HEK293 (cell line): ENCODE measurements around the gene LIPN.
A peak's percentile ranks its signal among the peaks of the same experiment; 100 is the strongest.

Source experiments
- CTCF ChIA-PET: fragments of 350-600 bp; formaldehyde crosslinking; extraction: SDS; loops from one replicate; lab custom pipeline; 2021; ENCODE audit warnings: antibody characterized with exemption; lab: Yijun Ruan, JAX
- POLR2A ChIA-PET: fragments of 300-600 bp; formaldehyde crosslinking; extraction: SDS; loops from one replicate; lab custom pipeline; 2020; ENCODE audit warnings: antibody characterized with exemption, inconsistent platforms; lab: Yijun Ruan, JAX
- H3K27ac ChIP-seq: fragments of 200-500 bp; sonication (Bioruptor generic); 2 replicates; pipeline ENCODE4 v1.5.1; 2014; ENCODE audit warnings: low read depth, low read length, control low read depth, inconsistent platforms; ENCODE audit errors: extremely low read depth
- H3K36me3 ChIP-seq, 2 experiments: fragments of 200-500 bp in 1 of 2; sonication (Bioruptor generic) in 1 of 2; 1 replicate in 1 of 2; 2 replicates in 1 of 2; pipeline ENCODE4 v1.5.1; 2014 to 2017; ENCODE audit warnings: inconsistent platforms in 2 of 2, low read length in 2 of 2; ENCODE audit not compliant: control insufficient read depth in 2 of 2, insufficient read depth in 1 of 2
- H3K4me1 ChIP-seq: fragments of 200-500 bp; sonication (Bioruptor generic); 2 replicates; pipeline ENCODE4 v1.5.1; 2014; ENCODE audit warnings: mild to moderate bottlenecking, low read length, inconsistent platforms; ENCODE audit not compliant: control insufficient read depth, insufficient read depth
- H3K4me3 ChIP-seq: 2 replicates; pipeline ENCODE4 v1.5.1; 2011; ENCODE audit warnings: low read depth, mild to moderate bottlenecking, control low read depth, low read length, moderate library complexity
- H3K9me3 ChIP-seq: fragments of 200-500 bp; sonication (Bioruptor generic); 2 replicates; pipeline ENCODE4 v1.5.1; 2014; ENCODE audit warnings: low read depth, low read length, inconsistent platforms; ENCODE audit not compliant: control insufficient read depth, insufficient read depth
- EGR2 ChIP-seq: fragments of 450-650 bp; formaldehyde crosslinking; IDR thresholded peaks from 2 replicates; pipeline ENCODE4 v1.5.1; 2016; ENCODE audit warnings: low read depth, missing biosample characterization, missing genetic modification characterization
- GLIS2 ChIP-seq: fragments of 450-650 bp; formaldehyde crosslinking; IDR thresholded peaks from 2 replicates; pipeline ENCODE4 v1.5.1; 2016; ENCODE audit warnings: missing biosample characterization, missing genetic modification characterization
- SETDB1 ChIP-seq: IDR thresholded peaks from one replicate; pipeline ENCODE4 v1.6.1; 2017; ENCODE audit warnings: mild to moderate bottlenecking, low read length, moderate library complexity, mixed read lengths; ENCODE audit not compliant: insufficient read length
- TRIM28 ChIP-seq: IDR thresholded peaks from 2 replicates; pipeline ENCODE4 v1.6.1; 2011; ENCODE audit warnings: low read length, control low read depth, borderline replicate concordance
- ZBTB48 ChIP-seq: fragments of 450-650 bp; formaldehyde crosslinking; IDR thresholded peaks from 2 replicates; pipeline ENCODE4 v1.5.1; 2016; ENCODE audit warnings: missing biosample characterization, missing genetic modification characterization
- ZBTB7A ChIP-seq: fragments of 450-650 bp; formaldehyde crosslinking; IDR thresholded peaks from 2 replicates; pipeline ENCODE4 v1.5.1; 2016; ENCODE audit warnings: low read depth, missing biosample characterization, missing genetic modification characterization
- ZNF10 ChIP-seq: fragments of 450-650 bp; formaldehyde crosslinking; IDR thresholded peaks from 2 replicates; pipeline ENCODE4 v1.5.1; 2017; ENCODE audit warnings: missing biosample characterization, missing genetic modification characterization
- ZNF132 ChIP-seq: fragments of 450-650 bp; formaldehyde crosslinking; IDR thresholded peaks from 2 replicates; pipeline ENCODE4 v1.5.1; 2017; ENCODE audit warnings: missing biosample characterization, missing genetic modification characterization, borderline replicate concordance
- ZNF140 ChIP-seq: fragments of 450-650 bp; formaldehyde crosslinking; IDR thresholded peaks from 2 replicates; pipeline ENCODE4 v1.5.1; 2016; ENCODE audit warnings: missing biosample characterization, missing genetic modification characterization
- ZNF211 ChIP-seq: fragments of 450-650 bp; formaldehyde crosslinking; IDR thresholded peaks from 2 replicates; pipeline ENCODE4 v1.5.1; 2016; ENCODE audit warnings: low read depth, missing biosample characterization, missing genetic modification characterization
- ZNF239 ChIP-seq: fragments of 450-650 bp; formaldehyde crosslinking; IDR thresholded peaks from 2 replicates; pipeline ENCODE4 v1.5.1; 2016; ENCODE audit warnings: missing biosample characterization, missing genetic modification characterization
- ZNF292 ChIP-seq: fragments of 450-650 bp; formaldehyde crosslinking; IDR thresholded peaks from 2 replicates; pipeline ENCODE4 v1.5.1; 2016; ENCODE audit warnings: low read depth, missing biosample characterization, missing genetic modification characterization, borderline replicate concordance
- ZNF404 ChIP-seq: fragments of 450-650 bp; formaldehyde crosslinking; IDR thresholded peaks from 2 replicates; pipeline ENCODE4 v1.5.1; 2017; ENCODE audit warnings: missing biosample characterization, missing genetic modification characterization
- ZNF561 ChIP-seq: fragments of 450-650 bp; IDR thresholded peaks from 2 replicates; pipeline ENCODE4 v1.5.1; 2018; ENCODE audit warnings: missing biosample characterization, missing genetic modification characterization, borderline replicate concordance
- ZNF660 ChIP-seq: fragments of 450-650 bp; IDR thresholded peaks from 2 replicates; pipeline ENCODE4 v1.5.1; 2018; ENCODE audit warnings: missing biosample characterization, mild to moderate bottlenecking, missing genetic modification characterization
- ZNF670 ChIP-seq: fragments of 450-650 bp; formaldehyde crosslinking; IDR thresholded peaks from 2 replicates; pipeline ENCODE4 v1.5.1; 2016; ENCODE audit warnings: missing biosample characterization, missing genetic modification characterization, low read depth
- ZNF76 ChIP-seq: fragments of 450-650 bp; formaldehyde crosslinking; IDR thresholded peaks from 2 replicates; pipeline ENCODE4; 2016; ENCODE audit warnings: low read depth, missing biosample characterization, missing genetic modification characterization, borderline replicate concordance
- ZNF791 ChIP-seq: fragments of 450-650 bp; formaldehyde crosslinking; IDR thresholded peaks from 2 replicates; pipeline ENCODE4 v1.5.1; 2016; ENCODE audit warnings: missing biosample characterization, missing genetic modification characterization
- ZSCAN23 ChIP-seq: fragments of 450-650 bp; formaldehyde crosslinking; IDR thresholded peaks from 2 replicates; pipeline ENCODE4 v1.5.1; 2016; ENCODE audit warnings: missing biosample characterization, missing genetic modification characterization
- TF ChIP-seq, protein P1 (sequence below): fragments of 450-650 bp; formaldehyde crosslinking; IDR thresholded peaks from 2 replicates; pipeline ENCODE4 v1.5.1; 2016; ENCODE audit warnings: missing biosample characterization, missing genetic modification characterization
- TF ChIP-seq, protein P2 (sequence below): fragments of 450-650 bp; formaldehyde crosslinking; IDR thresholded peaks from 2 replicates; pipeline ENCODE4 v1.5.1; 2016; ENCODE audit warnings: missing biosample characterization, missing genetic modification characterization
- TF ChIP-seq, protein P3 (sequence below): fragments of 450-650 bp; formaldehyde crosslinking; IDR thresholded peaks from 2 replicates; pipeline ENCODE4 v1.5.1; 2017; ENCODE audit warnings: missing biosample characterization, missing genetic modification characterization
- TF ChIP-seq, protein P4 (sequence below): fragments of 450-650 bp; formaldehyde crosslinking; IDR thresholded peaks from 2 replicates; pipeline ENCODE4 v1.5.1; 2016; ENCODE audit warnings: missing biosample characterization, missing genetic modification characterization
- TF ChIP-seq, protein P5 (sequence below): fragments of 450-650 bp; formaldehyde crosslinking; conservative IDR thresholded peaks from 2 replicates; pipeline ENCODE4 v1.5.1; 2016; ENCODE audit warnings: low read depth, missing biosample characterization, missing genetic modification characterization
- TF ChIP-seq, protein P6 (sequence below): fragments of 450-650 bp; formaldehyde crosslinking; IDR thresholded peaks from 2 replicates; pipeline ENCODE4 v1.5.1; 2016; ENCODE audit warnings: missing biosample characterization, missing genetic modification characterization

Gene LIPN

DNA sequence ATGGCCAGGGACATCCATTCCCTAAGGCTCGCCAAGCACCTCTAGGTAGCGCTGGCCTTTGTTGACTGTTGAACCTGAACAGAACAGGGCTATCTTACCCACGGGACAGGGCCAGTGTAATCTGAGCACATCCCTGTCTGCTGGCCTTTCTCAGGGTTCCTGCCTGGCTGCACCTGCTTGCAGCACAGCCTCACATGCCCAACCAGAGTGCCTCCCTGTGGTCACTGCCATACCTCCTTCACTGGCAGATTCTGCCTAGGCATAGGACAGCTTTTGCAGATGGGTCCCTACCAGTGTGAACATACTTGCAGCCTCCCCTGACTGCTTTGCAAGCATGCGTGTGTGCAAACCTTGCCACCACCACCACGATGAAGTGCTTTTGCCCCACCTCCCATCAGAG, 15.8 kb upstream of the LIPN start:
- Histone ChIP-seq H3K4me1 (no peaks in the 10 kb centered on the region), H3K36me3 (no peaks in the 10 kb centered on the region), H3K9me3 (no peaks in the 10 kb centered on the region; the same call in 1 of the 2 replicates), H3K4me3 (no peak overlapping the region), H3K27ac (no peak overlapping the region)
- CTCF ChIA-PET, result interaction anchor here (0.7 to 1.6 kb wide), 3 partner anchors 9 to 39 kb away, joined by 3 to 6 read pairs (median 4); no protein-coding TSS in a partner anchor
- no peak for TF ChIP-seq ZNF670 (tag by site-specific recombination)
- no peak for TF ChIP-seq ZNF76 (tag by site-specific recombination)
- no peak for TF ChIP-seq ZBTB48 (tag by site-specific recombination)
- TF ChIP-seq, protein P1, sequence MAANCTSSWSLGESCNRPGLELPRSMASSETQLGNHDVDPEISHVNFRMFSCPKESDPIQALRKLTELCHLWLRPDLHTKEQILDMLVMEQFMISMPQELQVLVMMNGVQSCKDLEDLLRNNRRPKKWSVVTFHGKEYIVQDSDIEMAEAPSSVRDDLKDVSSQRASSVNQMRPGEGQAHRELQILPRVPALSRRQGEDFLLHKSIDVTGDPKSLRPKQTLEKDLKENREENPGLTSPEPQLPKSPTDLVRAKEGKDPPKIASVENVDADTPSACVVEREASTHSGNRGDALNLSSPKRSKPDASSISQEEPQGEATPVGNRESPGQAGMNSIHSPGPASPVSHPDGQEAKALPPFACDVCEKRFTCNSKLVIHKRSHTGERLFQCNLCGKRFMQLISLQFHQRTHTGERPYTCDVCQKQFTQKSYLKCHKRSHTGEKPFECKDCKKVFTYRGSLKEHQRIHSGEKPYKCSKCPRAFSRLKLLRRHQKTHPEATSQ (tag by site-specific recombination), result no peak
- TF ChIP-seq, protein P2, sequence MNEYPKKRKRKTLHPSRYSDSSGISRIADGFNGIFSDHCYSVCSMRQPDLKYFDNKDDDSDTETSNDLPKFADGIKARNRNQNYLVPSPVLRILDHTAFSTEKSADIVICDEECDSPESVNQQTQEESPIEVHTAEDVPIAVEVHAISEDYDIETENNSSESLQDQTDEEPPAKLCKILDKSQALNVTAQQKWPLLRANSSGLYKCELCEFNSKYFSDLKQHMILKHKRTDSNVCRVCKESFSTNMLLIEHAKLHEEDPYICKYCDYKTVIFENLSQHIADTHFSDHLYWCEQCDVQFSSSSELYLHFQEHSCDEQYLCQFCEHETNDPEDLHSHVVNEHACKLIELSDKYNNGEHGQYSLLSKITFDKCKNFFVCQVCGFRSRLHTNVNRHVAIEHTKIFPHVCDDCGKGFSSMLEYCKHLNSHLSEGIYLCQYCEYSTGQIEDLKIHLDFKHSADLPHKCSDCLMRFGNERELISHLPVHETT, result no peak
- TF ChIP-seq ZNF10 (tag by site-specific recombination), result no peak
- TF ChIP-seq ZNF660 (tag by site-specific recombination), result no peak
- TF ChIP-seq, protein P3, sequence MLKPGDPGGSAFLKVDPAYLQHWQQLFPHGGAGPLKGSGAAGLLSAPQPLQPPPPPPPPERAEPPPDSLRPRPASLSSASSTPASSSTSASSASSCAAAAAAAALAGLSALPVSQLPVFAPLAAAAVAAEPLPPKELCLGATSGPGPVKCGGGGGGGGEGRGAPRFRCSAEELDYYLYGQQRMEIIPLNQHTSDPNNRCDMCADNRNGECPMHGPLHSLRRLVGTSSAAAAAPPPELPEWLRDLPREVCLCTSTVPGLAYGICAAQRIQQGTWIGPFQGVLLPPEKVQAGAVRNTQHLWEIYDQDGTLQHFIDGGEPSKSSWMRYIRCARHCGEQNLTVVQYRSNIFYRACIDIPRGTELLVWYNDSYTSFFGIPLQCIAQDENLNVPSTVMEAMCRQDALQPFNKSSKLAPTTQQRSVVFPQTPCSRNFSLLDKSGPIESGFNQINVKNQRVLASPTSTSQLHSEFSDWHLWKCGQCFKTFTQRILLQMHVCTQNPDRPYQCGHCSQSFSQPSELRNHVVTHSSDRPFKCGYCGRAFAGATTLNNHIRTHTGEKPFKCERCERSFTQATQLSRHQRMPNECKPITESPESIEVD (tag by site-specific recombination), result no peak
- TF ChIP-seq EGR2 (tag by site-specific recombination), result no peak
- no peak for TF ChIP-seq ZNF140
- POLR2A ChIA-PET, result no interaction called here

DNA sequence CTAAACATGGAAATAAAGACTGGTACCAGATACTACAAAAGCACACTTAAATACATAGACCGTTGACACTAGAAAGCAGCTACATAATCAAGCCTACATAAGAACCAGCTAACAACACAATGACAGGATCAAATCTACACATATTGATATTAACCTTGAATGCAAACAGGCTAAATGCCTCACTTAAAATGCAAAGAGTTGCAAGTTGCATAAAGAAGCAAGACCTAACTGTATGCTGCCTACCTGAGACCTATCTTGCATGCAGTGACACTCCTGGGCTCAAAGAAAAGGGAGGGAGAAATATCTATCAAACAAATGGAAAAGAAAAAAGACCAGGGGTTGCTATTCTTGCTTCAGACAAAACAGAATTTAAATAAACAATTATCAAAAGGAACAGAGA, 14.2 kb upstream of the LIPN start:
- no peak overlapping the region for H3K27ac ChIP-seq
- no peaks in the 10 kb centered on the region for H3K36me3 ChIP-seq
- ChIA-PET POLR2A (no interaction called here), CTCF (interaction anchor here (1.6 kb wide), 1 partner anchor 17 kb away, joined by 6 read pairs; no protein-coding TSS in a partner anchor)
- H3K4me3 ChIP-seq, result no peak overlapping the region
- H3K9me3 ChIP-seq, result no peaks in the 10 kb centered on the region; the same call in 1 of the 2 replicates
- no peaks in the 10 kb centered on the region for H3K4me1 ChIP-seq
- peak; percentile 88 for TF ChIP-seq SETDB1
- TF ChIP-seq, protein P4, sequence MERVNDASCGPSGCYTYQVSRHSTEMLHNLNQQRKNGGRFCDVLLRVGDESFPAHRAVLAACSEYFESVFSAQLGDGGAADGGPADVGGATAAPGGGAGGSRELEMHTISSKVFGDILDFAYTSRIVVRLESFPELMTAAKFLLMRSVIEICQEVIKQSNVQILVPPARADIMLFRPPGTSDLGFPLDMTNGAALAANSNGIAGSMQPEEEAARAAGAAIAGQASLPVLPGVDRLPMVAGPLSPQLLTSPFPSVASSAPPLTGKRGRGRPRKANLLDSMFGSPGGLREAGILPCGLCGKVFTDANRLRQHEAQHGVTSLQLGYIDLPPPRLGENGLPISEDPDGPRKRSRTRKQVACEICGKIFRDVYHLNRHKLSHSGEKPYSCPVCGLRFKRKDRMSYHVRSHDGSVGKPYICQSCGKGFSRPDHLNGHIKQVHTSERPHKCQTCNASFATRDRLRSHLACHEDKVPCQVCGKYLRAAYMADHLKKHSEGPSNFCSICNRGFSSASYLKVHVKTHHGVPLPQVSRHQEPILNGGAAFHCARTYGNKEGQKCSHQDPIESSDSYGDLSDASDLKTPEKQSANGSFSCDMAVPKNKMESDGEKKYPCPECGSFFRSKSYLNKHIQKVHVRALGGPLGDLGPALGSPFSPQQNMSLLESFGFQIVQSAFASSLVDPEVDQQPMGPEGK (tag by site-specific recombination), result no peak
- TF ChIP-seq ZNF132 (tag by site-specific recombination), result no peak
- no peak for TF ChIP-seq ZNF791 (tag by site-specific recombination)
- TF ChIP-seq ZNF211 (tag by site-specific recombination), result no peak
- no peak for TF ChIP-seq ZNF292 (tag by site-specific recombination)
- TF ChIP-seq ZBTB7A, result no peak
- TF ChIP-seq ZNF561 (tag by site-specific recombination), result no peak
- no peak for TF ChIP-seq ZSCAN23 (tag by site-specific recombination)
- no peak for TF ChIP-seq GLIS2
- TF ChIP-seq ZNF239 (tag by site-specific recombination), result no peak
- TF ChIP-seq, protein P5, sequence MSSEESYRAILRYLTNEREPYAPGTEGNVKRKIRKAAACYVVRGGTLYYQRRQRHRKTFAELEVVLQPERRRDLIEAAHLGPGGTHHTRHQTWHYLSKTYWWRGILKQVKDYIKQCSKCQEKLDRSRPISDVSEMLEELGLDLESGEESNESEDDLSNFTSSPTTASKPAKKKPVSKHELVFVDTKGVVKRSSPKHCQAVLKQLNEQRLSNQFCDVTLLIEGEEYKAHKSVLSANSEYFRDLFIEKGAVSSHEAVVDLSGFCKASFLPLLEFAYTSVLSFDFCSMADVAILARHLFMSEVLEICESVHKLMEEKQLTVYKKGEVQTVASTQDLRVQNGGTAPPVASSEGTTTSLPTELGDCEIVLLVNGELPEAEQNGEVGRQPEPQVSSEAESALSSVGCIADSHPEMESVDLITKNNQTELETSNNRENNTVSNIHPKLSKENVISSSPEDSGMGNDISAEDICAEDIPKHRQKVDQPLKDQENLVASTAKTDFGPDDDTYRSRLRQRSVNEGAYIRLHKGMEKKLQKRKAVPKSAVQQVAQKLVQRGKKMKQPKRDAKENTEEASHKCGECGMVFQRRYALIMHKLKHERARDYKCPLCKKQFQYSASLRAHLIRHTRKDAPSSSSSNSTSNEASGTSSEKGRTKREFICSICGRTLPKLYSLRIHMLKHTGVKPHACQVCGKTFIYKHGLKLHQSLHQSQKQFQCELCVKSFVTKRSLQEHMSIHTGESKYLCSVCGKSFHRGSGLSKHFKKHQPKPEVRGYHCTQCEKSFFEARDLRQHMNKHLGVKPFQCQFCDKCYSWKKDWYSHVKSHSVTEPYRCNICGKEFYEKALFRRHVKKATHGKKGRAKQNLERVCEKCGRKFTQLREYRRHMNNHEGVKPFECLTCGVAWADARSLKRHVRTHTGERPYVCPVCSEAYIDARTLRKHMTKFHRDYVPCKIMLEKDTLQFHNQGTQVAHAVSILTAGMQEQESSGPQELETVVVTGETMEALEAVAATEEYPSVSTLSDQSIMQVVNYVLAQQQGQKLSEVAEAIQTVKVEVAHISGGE (tag by site-specific recombination), result no peak
- TF ChIP-seq ZNF404 (tag by site-specific recombination), result no peak
- TF ChIP-seq, protein P6, sequence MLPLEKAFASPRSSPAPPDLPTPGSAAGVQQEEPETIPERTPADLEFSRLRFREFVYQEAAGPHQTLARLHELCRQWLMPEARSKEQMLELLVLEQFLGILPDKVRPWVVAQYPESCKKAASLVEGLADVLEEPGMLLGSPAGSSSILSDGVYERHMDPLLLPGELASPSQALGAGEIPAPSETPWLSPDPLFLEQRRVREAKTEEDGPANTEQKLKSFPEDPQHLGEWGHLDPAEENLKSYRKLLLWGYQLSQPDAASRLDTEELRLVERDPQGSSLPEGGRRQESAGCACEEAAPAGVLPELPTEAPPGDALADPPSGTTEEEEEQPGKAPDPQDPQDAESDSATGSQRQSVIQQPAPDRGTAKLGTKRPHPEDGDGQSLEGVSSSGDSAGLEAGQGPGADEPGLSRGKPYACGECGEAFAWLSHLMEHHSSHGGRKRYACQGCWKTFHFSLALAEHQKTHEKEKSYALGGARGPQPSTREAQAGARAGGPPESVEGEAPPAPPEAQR, result no peak
- peak; percentile 90 for TF ChIP-seq TRIM28
